Measurements from ENCODE around the gene CCDC185.

GRCh38 chr1:223346311-223346710 is 46.9 kb upstream of the CCDC185 start:
- TF ChIP-seq, protein P1, sequence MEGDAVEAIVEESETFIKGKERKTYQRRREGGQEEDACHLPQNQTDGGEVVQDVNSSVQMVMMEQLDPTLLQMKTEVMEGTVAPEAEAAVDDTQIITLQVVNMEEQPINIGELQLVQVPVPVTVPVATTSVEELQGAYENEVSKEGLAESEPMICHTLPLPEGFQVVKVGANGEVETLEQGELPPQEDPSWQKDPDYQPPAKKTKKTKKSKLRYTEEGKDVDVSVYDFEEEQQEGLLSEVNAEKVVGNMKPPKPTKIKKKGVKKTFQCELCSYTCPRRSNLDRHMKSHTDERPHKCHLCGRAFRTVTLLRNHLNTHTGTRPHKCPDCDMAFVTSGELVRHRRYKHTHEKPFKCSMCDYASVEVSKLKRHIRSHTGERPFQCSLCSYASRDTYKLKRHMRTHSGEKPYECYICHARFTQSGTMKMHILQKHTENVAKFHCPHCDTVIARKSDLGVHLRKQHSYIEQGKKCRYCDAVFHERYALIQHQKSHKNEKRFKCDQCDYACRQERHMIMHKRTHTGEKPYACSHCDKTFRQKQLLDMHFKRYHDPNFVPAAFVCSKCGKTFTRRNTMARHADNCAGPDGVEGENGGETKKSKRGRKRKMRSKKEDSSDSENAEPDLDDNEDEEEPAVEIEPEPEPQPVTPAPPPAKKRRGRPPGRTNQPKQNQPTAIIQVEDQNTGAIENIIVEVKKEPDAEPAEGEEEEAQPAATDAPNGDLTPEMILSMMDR (IDR thresholded peaks at IDR 0.05 in 8 of 11, conservative IDR thresholded peaks at IDR 0.05 in 3 of 11): no peak
- no peak for TF ChIP-seq POLR2AphosphoS5 (IDR thresholded peaks at IDR 0.05)
